Central memory CD8-positive, alpha-beta T cell (primary cell): ENCODE data around the gene TRHDE.
A peak's percentile ranks its signal among the peaks of the same experiment; 100 is the strongest.

Experiments used
- ATAC-seq: fragments of 150-1000 bp; cut with Tn5 transposase; replicated peaks from 2 replicates; pipeline ENCODE4 v1.10.0; 2022; ENCODE audit warnings: mild to moderate bottlenecking, moderate FRiP score, moderate number of reproducible peaks; ENCODE audit not compliant: poor library complexity, severe bottlenecking; ENCODE audit errors: extremely low read depth
- DNase-seq, 2 donors: peaks; one replicate each; pipeline ENCODE4 v3.0.0; 2021; ENCODE audit warnings: low spot score in 2 of 2
- H3K27ac Mint-ChIP-seq: one replicate; pipeline ENCODE4 v1.8.0; 2022; ENCODE audit warnings: low read depth, mild to moderate bottlenecking, moderate library complexity, mixed read lengths
- H3K27me3 Mint-ChIP-seq: one replicate; pipeline ENCODE4 v1.8.0; 2022; ENCODE audit warnings: mixed read lengths
- H3K36me3 Mint-ChIP-seq: one replicate; pipeline ENCODE4 v1.8.0; 2022; ENCODE audit warnings: mild to moderate bottlenecking, moderate library complexity, mixed read lengths; ENCODE audit not compliant: insufficient read depth
- H3K4me1 Mint-ChIP-seq: one replicate; pipeline ENCODE4 v1.8.0; 2022; ENCODE audit warnings: mixed read lengths
- H3K4me3 Mint-ChIP-seq: one replicate; pipeline ENCODE4 v1.8.0; 2022; ENCODE audit warnings: mild to moderate bottlenecking, moderate library complexity, mixed read lengths
- H3K9me3 Mint-ChIP-seq: one replicate; pipeline ENCODE4 v1.8.0; 2022; ENCODE audit warnings: mixed read lengths

Gene TRHDE

DNA sequence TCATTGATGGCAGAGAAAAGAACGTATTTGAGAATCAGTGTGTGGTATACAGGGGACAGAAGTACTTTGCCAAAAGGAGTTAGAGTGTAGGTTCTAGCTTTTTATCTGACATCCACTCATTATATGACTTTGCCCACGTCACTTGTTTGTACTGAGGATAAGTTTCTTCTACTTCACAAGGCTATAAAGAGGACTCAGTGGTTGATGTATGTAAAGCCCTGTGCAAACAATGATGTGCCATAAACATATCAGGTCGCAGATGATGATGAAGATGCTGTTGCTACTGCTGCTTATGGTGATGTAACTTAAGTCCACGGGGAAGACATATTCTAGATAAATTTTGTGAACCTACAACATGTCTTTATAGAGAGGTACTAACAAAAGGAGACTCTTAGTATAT is 66.3 kb downstream of the TRHDE start:
- no peaks in the 10 kb centered on the region for H3K36me3 Mint-ChIP-seq
- DNase-seq: no peak
- no peaks in the 10 kb centered on the region for H3K4me1 Mint-ChIP-seq
- peaks cover 9% of the 10 kb centered on the region for H3K9me3 Mint-ChIP-seq
- H3K27me3 Mint-ChIP-seq: no peaks in the 10 kb centered on the region
- no peak overlapping the region for H3K27ac Mint-ChIP-seq
- H3K4me3 Mint-ChIP-seq: no peak overlapping the region
- no peak for ATAC-seq

DNA sequence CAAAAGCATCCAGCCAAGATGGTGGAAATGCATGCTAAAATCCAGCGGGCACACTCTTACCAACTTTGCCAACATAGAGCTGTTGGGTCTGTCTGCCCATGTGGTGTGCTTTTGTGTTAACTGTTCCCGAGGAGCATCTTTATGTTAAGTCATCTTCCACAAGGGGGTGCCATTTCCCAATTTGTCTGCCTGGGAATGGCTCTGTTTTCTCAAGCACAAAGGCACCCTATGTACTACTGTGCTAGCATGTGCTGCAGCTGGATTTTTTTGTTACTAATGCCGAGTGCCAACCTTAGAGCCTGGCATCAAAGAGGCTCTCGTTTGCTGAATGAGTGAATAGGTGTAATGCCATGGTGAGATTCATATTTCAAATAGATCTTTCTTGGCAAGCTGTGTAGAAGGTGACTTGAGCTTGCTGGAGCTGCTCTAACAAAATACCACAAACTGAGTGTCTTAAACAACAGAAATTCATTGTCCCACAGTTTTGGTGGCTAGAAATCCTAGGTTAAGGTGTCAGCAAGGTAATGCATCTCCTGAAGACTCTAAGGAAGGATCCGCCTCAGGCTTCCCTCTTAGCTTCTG is 74.3 kb downstream of the TRHDE start:
- no peak overlapping the region for H3K27ac Mint-ChIP-seq

DNA sequence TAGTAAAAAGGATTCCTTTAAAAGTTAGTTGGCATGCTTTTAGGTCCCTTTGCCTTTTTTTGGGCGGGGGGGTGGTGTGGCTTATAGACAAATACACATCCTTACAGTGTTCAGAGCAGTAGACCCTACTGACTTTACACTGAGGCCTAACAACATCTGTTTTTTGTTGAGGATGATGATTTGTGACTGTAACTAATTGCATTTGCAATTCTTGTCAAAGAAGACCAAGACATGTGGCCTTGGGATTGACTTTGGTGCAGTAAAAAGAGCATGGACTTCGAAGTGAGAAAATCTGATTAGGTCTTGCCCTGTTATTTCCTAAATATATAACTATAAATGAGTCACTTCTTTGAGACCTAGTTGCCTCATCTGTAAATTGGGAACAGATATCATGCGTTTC is 77.3 kb downstream of the TRHDE start:
- H3K36me3 Mint-ChIP-seq: no peaks in the 10 kb centered on the region
- no peak overlapping the region for H3K27ac Mint-ChIP-seq
- H3K9me3 Mint-ChIP-seq: peaks cover 8% of the 10 kb centered on the region

More for the DNA sequence above, 74.3 kb downstream of the TRHDE start:
- no peaks in the 10 kb centered on the region for H3K27me3 Mint-ChIP-seq
- ATAC-seq (peak; percentile 14), DNase-seq (no peak)
- H3K36me3 Mint-ChIP-seq: no peaks in the 10 kb centered on the region
- H3K9me3 Mint-ChIP-seq: peaks cover 2% of the 10 kb centered on the region
- no peaks in the 10 kb centered on the region for H3K4me1 Mint-ChIP-seq
- no peak overlapping the region for H3K4me3 Mint-ChIP-seq

DNA sequence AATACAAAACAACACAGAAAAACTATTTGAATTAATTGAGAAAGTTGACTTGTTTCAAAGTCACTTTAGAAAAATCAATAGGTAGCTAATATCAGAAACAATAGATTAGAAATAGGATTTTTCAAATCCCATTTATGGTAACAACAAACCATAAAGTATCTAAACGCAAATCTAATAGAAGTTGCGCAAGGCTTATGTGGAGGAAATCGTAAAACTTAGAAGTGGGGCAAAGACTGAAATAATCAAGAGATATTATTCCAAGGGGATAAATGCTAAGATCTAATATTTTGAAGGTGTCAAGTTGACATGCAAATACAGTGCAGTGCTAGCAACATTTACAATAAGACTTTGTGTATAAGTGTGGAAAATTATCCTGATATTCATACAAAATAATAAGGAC is 87.2 kb downstream of the TRHDE start:
- ATAC-seq (no peak), DNase-seq (no peak)
- no peaks in the 10 kb centered on the region for H3K27me3 Mint-ChIP-seq
- H3K27ac Mint-ChIP-seq: no peak overlapping the region
- H3K36me3 Mint-ChIP-seq: no peaks in the 10 kb centered on the region
- H3K4me3 Mint-ChIP-seq: no peak overlapping the region
- H3K4me1 Mint-ChIP-seq: no peaks in the 10 kb centered on the region
- H3K9me3 Mint-ChIP-seq: peaks cover 16% of the 10 kb centered on the region

More for the DNA sequence above, 77.3 kb downstream of the TRHDE start:
- no peaks in the 10 kb centered on the region for H3K4me1 Mint-ChIP-seq
- no peaks in the 10 kb centered on the region for H3K27me3 Mint-ChIP-seq
- H3K4me3 Mint-ChIP-seq: no peak overlapping the region
- ATAC-seq: no peak
- no peak for DNase-seq

DNA sequence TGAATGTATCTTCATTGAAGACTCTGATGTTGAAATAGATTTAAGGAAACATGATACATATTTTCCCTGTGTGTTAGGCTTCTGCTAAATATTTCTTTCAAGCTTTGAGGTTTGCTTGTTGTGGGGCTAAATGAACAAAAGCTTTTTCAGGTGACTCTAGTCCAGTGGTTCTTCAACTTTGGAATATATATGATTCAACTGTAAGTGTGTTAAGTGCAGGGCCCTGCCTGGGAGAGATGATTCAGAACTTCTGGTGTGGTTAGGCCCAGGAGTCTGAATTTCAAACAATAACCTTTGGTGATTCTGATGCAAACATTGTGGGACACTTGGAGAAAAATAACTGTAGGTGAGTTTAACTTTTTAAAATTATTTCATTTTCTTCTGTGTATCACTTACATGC is 93.0 kb downstream of the TRHDE start:
- Mint-ChIP-seq H3K27me3 (no peaks in the 10 kb centered on the region), H3K4me1 (no peaks in the 10 kb centered on the region), H3K4me3 (no peak overlapping the region), H3K9me3 (peaks cover 2% of the 10 kb centered on the region), H3K27ac (no peak overlapping the region), H3K36me3 (no peaks in the 10 kb centered on the region)
- ATAC-seq: no peak
- DNase-seq: no peak

DNA sequence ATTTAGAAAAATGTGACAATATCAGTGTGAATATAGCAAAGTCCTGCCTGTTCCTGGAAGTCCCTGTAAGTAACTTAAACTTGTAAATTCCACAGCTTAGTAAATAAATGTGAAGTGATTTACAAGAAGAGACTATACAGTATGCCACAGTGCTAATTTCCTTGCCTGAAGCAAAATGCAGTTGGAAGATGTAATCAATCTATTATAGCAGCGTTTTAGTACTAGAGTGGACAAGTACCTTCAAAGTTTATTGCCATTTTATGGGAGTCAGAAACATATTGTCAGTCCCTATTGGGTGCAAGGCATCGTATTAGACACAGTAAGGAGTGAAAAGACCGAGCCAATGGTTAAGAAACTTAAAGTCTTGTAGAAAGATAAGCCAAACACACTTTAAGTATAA is 94.1 kb downstream of the TRHDE start:
- DNase-seq: no peak
- Mint-ChIP-seq H3K36me3 (no peaks in the 10 kb centered on the region), H3K4me3 (no peak overlapping the region), H3K9me3 (no peaks in the 10 kb centered on the region), H3K27me3 (no peaks in the 10 kb centered on the region), H3K27ac (no peak overlapping the region), H3K4me1 (no peaks in the 10 kb centered on the region)
- no peak for ATAC-seq

DNA sequence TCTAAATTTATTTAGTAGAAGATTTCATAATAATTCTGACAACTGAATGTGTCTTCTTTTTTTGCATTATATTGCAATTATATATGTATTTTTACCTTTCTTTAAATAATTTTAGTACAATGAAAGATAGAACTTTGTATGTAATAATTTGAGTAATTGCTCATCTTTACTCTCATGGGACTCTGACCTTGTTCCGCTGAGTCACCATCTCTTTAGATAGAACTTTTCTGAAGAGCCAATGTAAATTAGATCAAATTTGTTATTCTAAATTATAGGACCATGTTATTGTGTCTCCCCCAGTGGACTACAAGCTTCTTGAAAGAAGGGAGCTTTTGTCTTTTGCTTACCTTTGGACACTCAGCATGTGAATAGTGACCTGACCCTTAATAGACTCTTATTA is 96.1 kb downstream of the TRHDE start:
- ATAC-seq: no peak
- no peak for DNase-seq
- no peaks in the 10 kb centered on the region for H3K27me3 Mint-ChIP-seq
- H3K27ac Mint-ChIP-seq: no peak overlapping the region
- H3K4me1 Mint-ChIP-seq: no peaks in the 10 kb centered on the region
- H3K4me3 Mint-ChIP-seq: no peak overlapping the region
- no peaks in the 10 kb centered on the region for H3K36me3 Mint-ChIP-seq
- no peaks in the 10 kb centered on the region for H3K9me3 Mint-ChIP-seq

DNA sequence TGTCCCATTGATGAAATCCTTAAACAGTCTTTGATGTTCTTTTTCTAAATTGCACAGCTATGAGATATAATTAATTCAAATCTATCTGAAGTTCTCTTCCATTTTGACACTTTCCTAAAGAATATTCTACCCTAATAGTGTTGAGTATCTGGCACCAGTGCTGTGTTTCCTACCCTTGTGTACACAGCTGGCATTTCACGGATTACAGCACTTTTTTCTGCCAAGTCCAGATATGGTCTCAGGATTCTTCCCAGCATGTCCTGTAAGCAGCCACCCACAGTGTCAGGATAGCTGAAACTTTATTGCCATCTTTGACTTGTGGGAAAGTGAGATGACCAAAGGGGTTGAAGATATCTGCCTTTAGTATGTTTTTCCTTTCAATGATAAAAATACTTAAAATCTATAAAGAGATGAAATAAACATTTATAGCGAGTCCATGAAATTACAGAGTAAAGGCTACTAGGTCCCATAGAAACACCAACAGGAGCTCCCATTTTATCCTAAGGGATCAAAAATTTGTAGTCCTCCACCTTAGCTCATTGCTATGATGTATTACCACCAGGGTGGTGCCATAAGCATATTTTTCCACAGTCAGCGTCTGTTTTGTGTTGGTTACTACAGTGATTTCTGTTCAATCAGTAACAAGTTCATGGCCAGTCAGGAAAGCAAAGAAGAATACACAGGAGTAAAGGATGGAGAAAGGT is 96.7 kb downstream of the TRHDE start:
- DNase-seq (no peak), ATAC-seq (no peak)
- Mint-ChIP-seq H3K4me1 (no peaks in the 10 kb centered on the region), H3K36me3 (no peaks in the 10 kb centered on the region), H3K4me3 (no peak overlapping the region), H3K27ac (no peak overlapping the region), H3K27me3 (no peaks in the 10 kb centered on the region), H3K9me3 (no peaks in the 10 kb centered on the region)

DNA sequence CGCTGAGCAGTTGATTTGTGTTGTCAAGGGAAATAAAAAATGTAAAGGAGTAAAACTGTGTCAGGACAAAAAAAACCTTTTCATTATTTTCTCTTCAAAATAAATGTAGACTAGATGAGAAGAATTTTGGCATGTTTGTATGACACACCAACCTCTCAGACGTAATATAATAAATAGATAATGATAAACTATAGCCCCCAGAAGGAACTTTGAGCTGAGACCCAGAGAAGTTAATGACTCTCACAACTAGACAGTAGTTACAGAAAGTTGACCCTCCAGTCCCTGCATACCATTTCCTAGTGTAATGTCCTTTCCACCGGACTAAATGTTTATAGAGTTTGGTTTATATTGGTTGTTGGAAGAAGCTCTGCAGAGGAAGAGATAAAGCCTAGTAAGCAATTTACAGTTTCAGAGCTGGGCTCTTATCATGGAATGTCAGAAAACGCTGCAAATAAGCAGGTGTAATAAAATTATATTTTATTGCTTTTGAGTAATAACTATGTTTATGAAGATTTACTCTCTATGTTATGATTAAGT is 97.3 kb downstream of the TRHDE start:
- no peaks in the 10 kb centered on the region for H3K36me3 Mint-ChIP-seq

DNA sequence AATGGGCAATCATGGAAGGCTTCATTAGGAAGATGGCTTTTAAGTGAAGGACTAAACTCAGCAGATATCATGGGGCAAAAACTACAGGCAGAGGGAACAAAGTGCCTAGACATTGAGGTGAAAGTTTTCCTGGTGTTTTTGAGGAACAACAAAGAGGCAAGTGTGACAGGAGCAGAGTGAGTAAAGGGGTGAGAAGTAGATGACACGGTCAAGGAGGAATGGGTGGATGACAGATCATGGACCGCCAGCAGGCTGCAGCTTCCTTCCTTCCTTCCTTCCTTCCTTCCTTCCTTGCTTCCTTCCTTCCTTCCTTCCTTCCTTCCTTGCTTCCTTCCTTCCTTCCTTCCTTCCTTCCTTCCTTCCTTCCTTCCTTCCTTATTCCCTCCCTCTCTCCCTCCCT is 108.3 kb downstream of the TRHDE start:
- peaks cover 22% of the 10 kb centered on the region for H3K9me3 Mint-ChIP-seq
- DNase-seq: no peak
- H3K4me3 Mint-ChIP-seq: no peak overlapping the region
- no peak for ATAC-seq
- H3K27me3 Mint-ChIP-seq: no peaks in the 10 kb centered on the region
- H3K36me3 Mint-ChIP-seq: no peaks in the 10 kb centered on the region
- H3K4me1 Mint-ChIP-seq: no peaks in the 10 kb centered on the region
- no peak overlapping the region for H3K27ac Mint-ChIP-seq

More for the DNA sequence above, 97.3 kb downstream of the TRHDE start:
- Mint-ChIP-seq H3K9me3 (no peaks in the 10 kb centered on the region), H3K4me1 (no peaks in the 10 kb centered on the region), H3K27ac (no peak overlapping the region), H3K27me3 (no peaks in the 10 kb centered on the region), H3K4me3 (no peak overlapping the region)
- DNase-seq (no peak), ATAC-seq (no peak)

DNA sequence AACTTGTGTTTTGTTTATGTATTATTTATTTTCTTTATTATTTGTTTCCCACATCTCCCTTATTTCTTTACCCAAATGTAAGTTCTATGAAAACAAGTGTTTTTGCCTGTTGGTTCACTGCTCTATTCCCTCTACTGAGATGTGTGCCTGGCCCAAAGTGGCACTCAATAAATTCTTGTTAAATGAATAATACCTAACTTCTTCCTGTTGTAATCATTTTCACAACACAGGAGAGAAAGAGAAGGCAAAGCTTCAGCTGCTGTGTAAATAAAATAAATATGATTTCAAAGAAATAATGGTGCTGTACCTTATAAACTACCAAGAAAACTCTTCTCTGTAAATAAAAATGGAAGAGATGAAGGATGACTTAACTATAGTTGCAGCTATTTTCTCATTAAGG is 116.2 kb downstream of the TRHDE start:
- peaks cover 18% of the 10 kb centered on the region for H3K9me3 Mint-ChIP-seq
- no peaks in the 10 kb centered on the region for H3K36me3 Mint-ChIP-seq
- H3K27me3 Mint-ChIP-seq: no peaks in the 10 kb centered on the region
- no peak for ATAC-seq
- no peak overlapping the region for H3K4me3 Mint-ChIP-seq
- no peaks in the 10 kb centered on the region for H3K4me1 Mint-ChIP-seq
- DNase-seq: no peak
- no peak overlapping the region for H3K27ac Mint-ChIP-seq

DNA sequence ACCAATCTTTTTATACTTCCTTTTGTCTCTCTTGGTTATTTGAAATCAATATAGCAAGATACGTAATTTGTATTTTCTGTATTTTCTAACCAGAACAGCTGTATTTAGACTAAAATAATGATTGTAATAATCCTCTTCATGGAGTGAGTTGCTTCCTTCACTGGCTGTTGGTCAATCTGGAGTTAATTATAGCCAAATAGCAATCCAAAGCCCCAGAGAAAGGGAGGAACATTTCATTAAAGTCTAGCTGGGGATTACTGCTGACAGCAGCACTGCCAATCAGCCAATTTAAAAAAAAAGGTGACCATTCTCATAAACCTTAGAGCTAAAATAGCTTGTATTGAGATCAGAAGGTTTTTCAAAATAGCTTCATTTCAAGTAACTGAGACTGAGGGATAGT is 118.0 kb downstream of the TRHDE start:
- H3K36me3 Mint-ChIP-seq: no peaks in the 10 kb centered on the region
- H3K27ac Mint-ChIP-seq: no peak overlapping the region
- H3K4me3 Mint-ChIP-seq: no peak overlapping the region
- no peaks in the 10 kb centered on the region for H3K27me3 Mint-ChIP-seq
- no peaks in the 10 kb centered on the region for H3K4me1 Mint-ChIP-seq
- ATAC-seq: no peak
- DNase-seq: no peak
- H3K9me3 Mint-ChIP-seq: peaks cover 18% of the 10 kb centered on the region

DNA sequence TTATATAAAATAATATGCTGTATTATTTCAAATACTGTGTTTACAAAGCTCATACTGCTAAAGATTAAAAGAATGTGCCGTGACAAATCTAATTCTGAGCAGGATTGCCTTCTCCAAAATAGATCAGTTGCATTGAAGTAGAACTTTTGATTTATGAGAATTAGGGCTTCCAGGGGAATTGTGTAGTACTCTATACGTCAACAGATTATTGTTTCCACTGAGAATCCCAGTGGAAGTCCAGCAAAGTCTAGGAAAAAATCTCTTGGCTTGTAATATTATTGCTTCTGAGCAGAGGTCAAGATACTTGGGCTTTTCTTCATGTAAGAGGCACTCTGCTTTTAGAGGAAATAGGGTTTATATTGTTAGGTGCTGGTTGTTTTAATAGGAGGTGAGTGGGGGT is 133.9 kb downstream of the TRHDE start:
- Mint-ChIP-seq H3K36me3 (peaks cover 3% of the 10 kb centered on the region), H3K4me1 (no peaks in the 10 kb centered on the region), H3K9me3 (peaks cover 5% of the 10 kb centered on the region), H3K27me3 (no peaks in the 10 kb centered on the region), H3K27ac (no peak overlapping the region), H3K4me3 (no peak overlapping the region)
- no peak for ATAC-seq
- no peak for DNase-seq
